Ishikawa (cell line): ENCODE results near the gene PDCL2.

Experiments
- CEBPB ChIP-seq: IDR thresholded peaks from 2 replicates; pipeline ENCODE4 v1.6.1; 2012
- CREB1 ChIP-seq: IDR thresholded peaks from 2 replicates; pipeline ENCODE4 v1.6.1; 2012; ENCODE audit warnings: low read depth
- EGR1 ChIP-seq: IDR thresholded peaks from 2 replicates; pipeline ENCODE4 v1.6.1; 2012
- EP300 ChIP-seq: IDR thresholded peaks from 2 replicates; pipeline ENCODE4 v1.6.1; 2012; ENCODE audit warnings: borderline replicate concordance
- FOXM1 ChIP-seq: IDR thresholded peaks from 2 replicates; pipeline ENCODE4 v1.6.1; 2012; ENCODE audit warnings: low read depth, borderline replicate concordance
- NFIC ChIP-seq: IDR thresholded peaks from 2 replicates; pipeline ENCODE4 v1.6.1; 2012
- RAD21 ChIP-seq: IDR thresholded peaks from 2 replicates; pipeline ENCODE4 v1.6.1; 2012; ENCODE audit warnings: low read depth
- TAF1 ChIP-seq: IDR thresholded peaks from 2 replicates; pipeline ENCODE4 v1.6.1; 2012; ENCODE audit warnings: low read depth, mild to moderate bottlenecking
- TCF12 ChIP-seq: IDR thresholded peaks from 2 replicates; pipeline ENCODE4 v1.6.1; 2012; ENCODE audit warnings: low read depth
- TEAD4 ChIP-seq: IDR thresholded peaks from 2 replicates; pipeline ENCODE4 v1.6.1; 2012
- YY1 ChIP-seq: IDR thresholded peaks from 2 replicates; pipeline ENCODE4 v1.6.1; 2012; ENCODE audit warnings: low read depth
- ZBTB7A ChIP-seq: IDR thresholded peaks from 2 replicates; pipeline ENCODE4 v1.6.1; 2012; ENCODE audit warnings: low read depth
- TF ChIP-seq, protein P1 (sequence below): IDR thresholded peaks from 2 replicates; pipeline ENCODE4 v1.6.1; 2012; ENCODE audit warnings: low read depth, mild to moderate bottlenecking
- TF ChIP-seq, protein P2 (sequence below): IDR thresholded peaks from 2 replicates; pipeline ENCODE4 v1.6.1; 2012
- TF ChIP-seq, protein P3 (sequence below): IDR thresholded peaks from 2 replicates; pipeline ENCODE4 v1.6.1; 2012

PDCL2 gene

DNA sequence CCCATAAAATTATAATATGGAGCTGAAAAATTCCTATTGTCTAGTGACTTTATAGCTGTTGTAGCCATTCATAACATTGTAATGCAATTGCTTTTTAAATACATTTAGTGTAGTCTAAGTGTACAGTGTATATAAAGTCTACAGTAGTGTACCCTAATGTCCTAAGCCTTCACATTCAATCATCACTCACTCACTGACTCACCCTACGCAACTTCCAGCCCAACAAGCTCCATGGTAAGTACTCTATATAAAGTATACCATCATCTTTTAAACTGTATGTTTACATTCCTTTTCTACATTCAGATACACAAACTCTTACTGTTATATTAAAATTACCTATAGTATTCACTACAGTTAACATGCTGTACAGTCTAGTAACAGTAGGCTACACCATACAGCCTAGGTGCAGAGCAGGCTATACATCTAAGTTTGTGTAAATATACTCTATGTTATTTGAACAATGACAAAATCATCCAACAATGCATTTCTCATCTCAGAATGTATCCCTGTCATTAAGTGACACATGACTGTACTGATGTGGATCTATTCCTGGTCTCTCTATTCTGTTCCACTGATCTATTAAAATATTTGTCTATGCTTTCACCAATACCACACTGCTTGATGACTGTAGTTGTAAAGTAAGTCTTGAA, 79.0 kb downstream of the PDCL2 start:
- TF ChIP-seq NFIC = no peak
- TF ChIP-seq, protein P1, sequence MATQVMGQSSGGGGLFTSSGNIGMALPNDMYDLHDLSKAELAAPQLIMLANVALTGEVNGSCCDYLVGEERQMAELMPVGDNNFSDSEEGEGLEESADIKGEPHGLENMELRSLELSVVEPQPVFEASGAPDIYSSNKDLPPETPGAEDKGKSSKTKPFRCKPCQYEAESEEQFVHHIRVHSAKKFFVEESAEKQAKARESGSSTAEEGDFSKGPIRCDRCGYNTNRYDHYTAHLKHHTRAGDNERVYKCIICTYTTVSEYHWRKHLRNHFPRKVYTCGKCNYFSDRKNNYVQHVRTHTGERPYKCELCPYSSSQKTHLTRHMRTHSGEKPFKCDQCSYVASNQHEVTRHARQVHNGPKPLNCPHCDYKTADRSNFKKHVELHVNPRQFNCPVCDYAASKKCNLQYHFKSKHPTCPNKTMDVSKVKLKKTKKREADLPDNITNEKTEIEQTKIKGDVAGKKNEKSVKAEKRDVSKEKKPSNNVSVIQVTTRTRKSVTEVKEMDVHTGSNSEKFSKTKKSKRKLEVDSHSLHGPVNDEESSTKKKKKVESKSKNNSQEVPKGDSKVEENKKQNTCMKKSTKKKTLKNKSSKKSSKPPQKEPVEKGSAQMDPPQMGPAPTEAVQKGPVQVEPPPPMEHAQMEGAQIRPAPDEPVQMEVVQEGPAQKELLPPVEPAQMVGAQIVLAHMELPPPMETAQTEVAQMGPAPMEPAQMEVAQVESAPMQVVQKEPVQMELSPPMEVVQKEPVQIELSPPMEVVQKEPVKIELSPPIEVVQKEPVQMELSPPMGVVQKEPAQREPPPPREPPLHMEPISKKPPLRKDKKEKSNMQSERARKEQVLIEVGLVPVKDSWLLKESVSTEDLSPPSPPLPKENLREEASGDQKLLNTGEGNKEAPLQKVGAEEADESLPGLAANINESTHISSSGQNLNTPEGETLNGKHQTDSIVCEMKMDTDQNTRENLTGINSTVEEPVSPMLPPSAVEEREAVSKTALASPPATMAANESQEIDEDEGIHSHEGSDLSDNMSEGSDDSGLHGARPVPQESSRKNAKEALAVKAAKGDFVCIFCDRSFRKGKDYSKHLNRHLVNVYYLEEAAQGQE = no peak
- no peak for TF ChIP-seq YY1
- no peak for TF ChIP-seq TEAD4
- TF ChIP-seq, protein P2, sequence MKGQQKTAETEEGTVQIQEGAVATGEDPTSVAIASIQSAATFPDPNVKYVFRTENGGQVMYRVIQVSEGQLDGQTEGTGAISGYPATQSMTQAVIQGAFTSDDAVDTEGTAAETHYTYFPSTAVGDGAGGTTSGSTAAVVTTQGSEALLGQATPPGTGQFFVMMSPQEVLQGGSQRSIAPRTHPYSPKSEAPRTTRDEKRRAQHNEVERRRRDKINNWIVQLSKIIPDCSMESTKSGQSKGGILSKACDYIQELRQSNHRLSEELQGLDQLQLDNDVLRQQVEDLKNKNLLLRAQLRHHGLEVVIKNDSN = no peak
- no peak for TF ChIP-seq CEBPB
- TF ChIP-seq TCF12 = no peak
- TF ChIP-seq FOXM1 = no peak
- TF ChIP-seq RAD21 = no peak
- TF ChIP-seq EGR1 = no peak
- no peak for TF ChIP-seq EP300
- TF ChIP-seq, protein P3, sequence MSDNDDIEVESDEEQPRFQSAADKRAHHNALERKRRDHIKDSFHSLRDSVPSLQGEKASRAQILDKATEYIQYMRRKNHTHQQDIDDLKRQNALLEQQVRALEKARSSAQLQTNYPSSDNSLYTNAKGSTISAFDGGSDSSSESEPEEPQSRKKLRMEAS = no peak
- TF ChIP-seq TAF1 = no peak
- TF ChIP-seq ZBTB7A = no peak
- TF ChIP-seq CREB1 = no peak

DNA sequence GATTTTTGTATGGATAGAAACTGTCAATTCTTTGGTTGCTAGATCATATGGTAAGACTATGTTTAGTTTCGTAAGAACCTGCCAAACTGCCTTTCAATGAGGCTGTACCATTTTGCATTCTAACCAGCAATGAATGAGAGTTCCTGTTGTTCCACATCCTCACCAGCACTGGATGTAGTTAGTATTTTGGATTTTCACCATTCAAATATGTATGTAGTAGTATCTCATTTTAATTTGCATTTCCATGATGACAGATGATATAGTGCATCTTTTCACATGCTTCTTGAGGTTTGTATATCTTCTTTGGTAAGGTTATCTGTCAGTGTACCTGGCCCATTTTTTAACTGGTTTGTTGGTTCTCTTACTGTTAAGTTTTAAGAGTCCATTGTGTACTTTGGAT, 80.0 kb downstream of the PDCL2 start:
- no peak for TF ChIP-seq NFIC
- no peak for TF ChIP-seq FOXM1
- TF ChIP-seq, protein P2 = no peak
- no peak for TF ChIP-seq CEBPB
- no peak for TF ChIP-seq RAD21
- no peak for TF ChIP-seq EGR1
- no peak for TF ChIP-seq YY1
- no peak for TF ChIP-seq TCF12
- no peak for TF ChIP-seq ZBTB7A
- no peak for TF ChIP-seq TEAD4
- TF ChIP-seq CREB1 = no peak
- TF ChIP-seq, protein P3 = no peak
- TF ChIP-seq EP300 = no peak
- TF ChIP-seq, protein P1 = no peak
- TF ChIP-seq TAF1 = no peak

DNA sequence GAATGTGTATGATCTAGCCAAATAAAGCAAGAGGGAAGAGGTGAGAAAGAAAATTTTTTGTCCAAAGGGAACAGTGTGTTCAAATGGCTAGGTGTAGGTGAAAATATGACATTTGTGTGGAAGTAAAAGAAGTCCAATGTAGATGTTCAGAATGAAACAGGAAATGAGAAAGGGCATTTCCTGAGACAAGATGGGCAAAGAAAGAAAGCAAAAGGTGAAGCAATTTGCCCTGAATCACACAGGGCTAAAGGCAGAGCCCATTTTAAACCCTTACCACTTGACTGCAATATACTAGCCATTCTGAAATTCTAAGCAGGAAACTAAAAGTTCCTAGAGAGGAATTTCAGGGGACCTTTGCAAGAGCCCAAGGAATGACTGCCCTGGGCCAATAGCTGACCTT, 81.4 kb downstream of the PDCL2 start:
- TF ChIP-seq, protein P1 = no peak
- TF ChIP-seq CEBPB (no peak), NFIC (no peak), EGR1 (no peak), TEAD4 (no peak), TAF1 (no peak), FOXM1 (no peak), ZBTB7A (no peak), RAD21 (no peak), CREB1 (no peak), YY1 (no peak), EP300 (no peak)
- TF ChIP-seq, protein P3 = no peak
- TF ChIP-seq, protein P2 = no peak

DNA sequence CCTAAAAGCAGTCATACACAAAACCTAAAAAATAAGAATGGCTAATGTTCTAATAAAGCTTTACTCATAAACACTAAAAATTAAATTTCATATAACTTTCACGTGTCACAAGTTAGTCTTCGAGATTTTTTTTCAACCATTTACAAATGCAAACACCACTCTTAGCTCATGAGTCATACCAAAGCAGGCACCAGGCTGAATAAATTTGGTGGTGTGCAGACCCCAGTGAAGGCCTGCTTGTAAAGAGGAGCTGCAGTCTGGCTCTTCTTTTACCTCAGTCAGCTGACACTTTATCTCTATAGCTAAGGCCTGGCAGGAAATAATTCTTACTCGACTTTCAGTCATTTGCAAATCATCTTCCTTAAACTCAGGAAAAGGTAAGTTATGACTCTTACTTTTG, 82.8 kb downstream of the PDCL2 start:
- TF ChIP-seq FOXM1 = no peak
